GM19238 (cell line): ENCODE data around the gene ATG16L1.
"Not testable (repeated sequence)": the region's sequence is repeated elsewhere in the genome, so short reads cannot be mapped to it uniquely, and the experiment has no call there.

Experiments
- DNase-seq: peaks from one replicate; pipeline ENCODE4 v3.0.0; 2011; ENCODE audit warnings: low spot score; ENCODE audit not compliant: insufficient read length

The ATG16L1 gene

GRCh38 chr2:233329489-233330135 is 78.1 kb downstream of the ATG16L1 start:
- no peak for DNase-seq

DNA sequence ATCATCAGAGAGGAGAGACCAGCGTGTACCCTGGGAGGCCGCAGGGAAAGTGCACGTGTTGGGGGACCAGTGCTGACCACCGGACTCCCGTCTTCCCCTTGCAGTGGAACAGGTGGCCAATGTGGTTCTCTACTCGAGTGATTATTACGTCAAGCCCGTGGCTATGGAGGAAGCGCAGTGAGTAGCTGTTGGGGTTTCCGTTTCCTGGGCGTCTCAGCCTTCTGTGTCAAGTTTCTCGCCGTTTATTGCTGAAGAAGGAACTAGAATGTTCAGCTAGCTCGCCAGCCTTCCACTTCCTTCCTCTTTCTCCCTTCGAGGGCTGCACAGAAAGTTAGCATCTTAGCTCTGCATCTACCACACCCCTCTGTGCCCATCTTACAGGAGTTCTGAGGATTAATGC is 80.1 kb downstream of the ATG16L1 start:
- peak; percentile 71 for DNase-seq

DNA sequence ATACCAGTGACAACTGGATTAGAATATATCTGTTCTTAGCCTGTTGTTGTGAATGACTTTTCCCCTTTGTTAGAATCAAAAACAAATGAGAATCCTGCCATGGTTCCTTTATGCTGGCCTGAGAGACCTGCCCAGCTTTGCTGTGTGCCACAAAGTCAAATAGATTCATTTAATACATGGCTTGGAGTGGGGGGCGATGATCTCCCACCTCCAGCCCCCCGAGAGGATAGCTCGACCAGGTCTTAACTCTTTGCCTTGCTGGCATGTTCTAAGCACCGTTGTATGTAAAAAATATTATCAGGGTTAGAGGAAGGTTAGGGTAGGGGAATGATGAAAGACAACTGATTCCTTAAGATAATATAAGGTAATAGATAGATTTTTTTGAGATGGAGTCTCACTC is 80.7 kb downstream of the ATG16L1 start:
- DNase-seq = no peak

DNA sequence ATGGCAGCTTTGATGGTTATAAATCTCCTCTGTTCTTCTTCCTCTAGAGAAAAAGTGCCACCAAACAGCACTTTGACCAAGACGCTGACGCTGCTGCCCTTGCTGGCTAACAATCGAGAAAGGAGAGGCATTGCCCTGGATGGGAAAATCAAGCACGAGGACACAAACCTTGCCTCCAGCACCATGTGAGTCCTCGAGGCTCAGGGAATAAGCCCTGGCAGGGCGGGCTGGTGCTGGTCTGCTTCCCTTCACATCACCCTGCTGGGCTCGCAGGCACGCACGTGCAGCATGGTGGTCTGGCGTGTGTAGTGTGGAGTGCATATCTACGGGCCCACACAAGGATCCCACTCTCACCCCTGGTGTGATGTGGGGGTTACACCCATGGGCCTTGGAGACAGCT is 83.4 kb downstream of the ATG16L1 start:
- DNase-seq = no peak

GRCh38 chr2:233336091-233336490 is 84.6 kb downstream of the ATG16L1 start:
- DNase-seq = not testable (repeated sequence)

GRCh38 chr2:233336541-233336940 is 85.1 kb downstream of the ATG16L1 start:
- DNase-seq = no peak

DNA sequence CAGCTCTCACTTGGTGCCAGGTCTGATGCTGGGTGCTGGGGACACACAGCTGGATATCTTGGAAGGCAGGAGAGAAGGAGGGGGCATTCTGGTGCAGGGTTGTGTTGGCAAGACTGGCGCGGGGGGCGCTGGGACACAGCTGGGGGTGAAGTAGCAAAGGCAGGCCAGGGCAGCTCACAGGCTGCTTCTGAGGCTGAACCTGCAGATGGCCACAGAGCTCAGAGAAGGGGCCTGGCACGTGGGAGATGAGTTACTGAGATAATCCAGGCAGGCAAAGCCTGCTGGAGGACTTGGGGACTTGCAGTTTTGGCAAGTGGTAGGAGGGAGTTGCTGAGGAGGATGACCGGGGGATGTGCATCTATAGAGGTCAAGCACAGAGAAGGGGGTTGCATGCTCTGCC is 86.6 kb downstream of the ATG16L1 start:
- DNase-seq = no peak

GRCh38 chr2:233338812-233339368 is 87.4 kb downstream of the ATG16L1 start:
- DNase-seq = no peak

GRCh38 chr2:233339427-233339826 is 88.0 kb downstream of the ATG16L1 start:
- DNase-seq = no peak

GRCh38 chr2:233341296-233341695 is 89.8 kb downstream of the ATG16L1 start:
- no peak for DNase-seq

- no peak for DNase-seq
Measured at GRCh38 chr2:233342301-233342700, 90.8 kb downstream of the ATG16L1 start.

GRCh38 chr2:233343171-233343705 is 91.8 kb downstream of the ATG16L1 start:
- DNase-seq = no peak
